NCI-H510A treated with DMSO at 0.1 percent for 48 hours (cell line): ENCODE measurements around the gene THSD8.

Experiments used
- DNase-seq: peaks from one replicate; lab custom pipeline; 2025; lab: John Stamatoyannopoulos, UW

The THSD8 gene

DNA sequence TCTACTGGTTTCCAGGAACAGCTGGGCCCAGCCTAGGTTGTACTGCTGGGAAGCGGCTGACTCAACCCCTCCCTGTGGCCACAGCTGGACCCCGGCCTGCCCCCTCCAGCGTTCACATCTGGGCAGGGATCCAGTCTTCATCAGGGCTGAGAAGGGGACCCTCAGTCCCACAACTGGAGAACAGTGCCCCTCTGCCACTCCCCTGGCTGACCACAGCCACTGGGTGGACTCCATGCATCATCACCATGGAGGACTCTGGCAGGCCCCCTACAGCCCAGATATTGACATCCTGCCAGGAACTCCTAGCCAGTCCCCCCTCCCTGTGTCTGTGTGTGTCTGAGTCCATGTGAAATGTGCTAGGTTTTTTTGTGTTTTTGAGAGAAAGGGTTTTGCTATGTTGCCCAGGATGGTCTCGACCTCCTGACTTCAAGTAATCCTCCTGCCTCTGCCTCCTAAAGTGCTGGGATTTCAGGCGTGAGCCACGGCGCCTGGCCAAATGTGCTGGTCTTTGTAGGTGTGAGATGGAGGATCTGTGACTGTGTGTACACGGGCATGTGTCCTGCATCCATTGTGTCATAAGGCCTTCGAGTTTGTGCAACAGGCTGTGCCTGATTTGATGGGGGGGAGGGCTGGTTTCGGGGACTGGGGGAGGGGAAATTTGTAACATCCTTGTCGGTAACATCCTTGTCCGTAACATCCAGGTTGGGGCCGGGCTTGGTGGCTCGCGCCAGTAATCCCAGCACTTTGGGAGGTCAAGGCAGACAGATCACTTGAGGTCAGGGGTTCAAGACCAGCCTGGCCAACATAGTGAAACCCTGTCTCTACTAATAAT is 22.5 kb upstream of the THSD8 start:
- DNase-seq = no peak

DNA sequence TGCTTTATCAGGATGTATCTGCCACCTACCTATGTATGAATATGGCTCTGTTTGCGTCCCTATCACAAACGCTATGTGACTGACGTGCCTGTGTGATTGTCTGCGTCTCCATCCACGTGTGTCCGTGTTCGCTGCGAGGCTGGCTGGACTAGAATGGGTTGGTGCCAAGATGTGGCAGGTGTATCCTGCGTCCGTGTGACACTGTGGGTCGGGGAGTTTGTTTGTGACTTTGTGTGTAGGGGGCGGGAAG is 19.8 kb upstream of the THSD8 start:
- no peak for DNase-seq

GRCh38 chr19:12782424-12783290 is 19.2 kb upstream of the THSD8 start:
- DNase-seq = peak; percentile 24

DNA sequence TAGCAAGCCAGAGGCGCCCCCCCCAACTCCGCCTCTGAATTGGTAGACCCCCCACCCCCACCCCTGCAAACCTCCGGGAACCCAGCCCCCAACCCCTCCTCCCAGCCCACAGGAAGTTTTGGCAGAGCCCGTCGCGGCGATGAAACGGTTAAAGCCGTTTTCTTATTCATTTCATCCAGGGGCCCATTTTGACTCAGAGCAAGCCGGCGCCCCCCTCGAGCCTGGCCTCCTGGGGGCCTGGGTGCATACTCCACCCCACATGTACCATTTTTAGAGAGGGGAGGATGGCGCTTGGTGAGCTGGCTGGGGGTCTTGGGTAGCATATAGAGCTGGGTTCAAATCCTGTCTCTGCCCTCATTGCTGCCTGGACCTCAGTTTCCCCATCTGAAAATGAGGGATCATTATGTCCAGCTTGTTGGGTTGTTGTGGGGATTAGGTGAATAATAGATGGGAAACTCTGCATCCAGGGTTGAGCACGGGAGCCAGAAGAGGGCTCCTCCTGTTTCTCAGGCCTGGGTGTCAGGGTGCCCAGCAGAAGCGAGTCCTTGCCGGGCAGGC is 18.5 kb upstream of the THSD8 start:
- DNase-seq = no peak

DNA sequence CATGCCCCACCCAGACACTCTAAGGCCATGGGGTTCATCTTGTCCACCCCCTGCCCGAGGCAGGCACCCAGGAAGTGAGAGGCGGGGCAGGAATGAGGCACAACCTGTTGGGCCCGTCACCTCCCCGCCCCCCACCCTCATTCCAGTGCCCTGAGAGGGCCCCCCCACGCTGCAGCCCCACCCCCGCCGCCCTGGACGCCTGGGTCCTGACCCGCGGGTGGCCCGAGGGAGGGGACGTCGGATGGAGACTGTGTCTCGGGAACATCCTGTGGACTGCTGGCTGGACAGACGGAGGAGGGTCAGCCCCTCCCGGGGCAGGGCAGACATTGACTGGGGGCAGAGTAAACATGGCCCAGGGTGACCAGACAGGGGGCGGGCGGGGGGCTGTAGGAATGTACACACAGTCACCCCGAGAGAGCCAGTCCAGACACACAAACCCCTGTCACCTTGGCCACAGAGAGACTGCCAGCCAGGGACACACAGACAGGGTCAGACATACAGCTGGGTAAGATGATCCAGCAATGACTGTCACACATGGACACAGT is 17.9 kb upstream of the THSD8 start:
- no peak for DNase-seq

DNA sequence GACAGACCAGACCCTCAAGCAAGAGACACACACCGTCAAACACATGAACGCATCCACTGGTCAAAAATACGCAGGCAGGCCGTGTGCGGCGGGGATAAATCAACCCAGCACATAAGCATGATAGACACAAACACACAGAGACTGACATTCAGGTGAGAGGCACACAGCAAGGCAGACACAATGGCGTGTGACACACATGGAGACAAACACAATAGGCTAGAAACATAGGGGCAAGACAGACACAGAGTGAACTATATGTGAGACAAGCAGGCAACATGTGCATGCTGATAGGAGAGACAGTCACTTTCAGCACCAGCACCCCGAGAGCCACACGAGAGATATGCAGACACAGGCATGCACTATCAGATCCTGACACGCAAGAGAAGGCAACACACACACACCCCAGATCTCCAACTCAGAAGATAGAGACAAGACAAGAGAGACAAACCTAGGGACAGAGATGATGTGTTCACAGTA is 17.4 kb upstream of the THSD8 start:
- DNase-seq = no peak

GRCh38 chr19:12784871-12785430 is 16.9 kb upstream of the THSD8 start:
- no peak for DNase-seq

GRCh38 chr19:12785431-12786031 is 16.3 kb upstream of the THSD8 start:
- DNase-seq = no peak

- no peak for DNase-seq
These were observed 15.6 kb upstream of the THSD8 start for GRCh38 chr19:12786141-12786870.

GRCh38 chr19:12786952-12787351 is 14.9 kb upstream of the THSD8 start:
- DNase-seq = no peak

- no peak for DNase-seq
These were observed 14.4 kb upstream of the THSD8 start for GRCh38 chr19:12787458-12787857.

DNA sequence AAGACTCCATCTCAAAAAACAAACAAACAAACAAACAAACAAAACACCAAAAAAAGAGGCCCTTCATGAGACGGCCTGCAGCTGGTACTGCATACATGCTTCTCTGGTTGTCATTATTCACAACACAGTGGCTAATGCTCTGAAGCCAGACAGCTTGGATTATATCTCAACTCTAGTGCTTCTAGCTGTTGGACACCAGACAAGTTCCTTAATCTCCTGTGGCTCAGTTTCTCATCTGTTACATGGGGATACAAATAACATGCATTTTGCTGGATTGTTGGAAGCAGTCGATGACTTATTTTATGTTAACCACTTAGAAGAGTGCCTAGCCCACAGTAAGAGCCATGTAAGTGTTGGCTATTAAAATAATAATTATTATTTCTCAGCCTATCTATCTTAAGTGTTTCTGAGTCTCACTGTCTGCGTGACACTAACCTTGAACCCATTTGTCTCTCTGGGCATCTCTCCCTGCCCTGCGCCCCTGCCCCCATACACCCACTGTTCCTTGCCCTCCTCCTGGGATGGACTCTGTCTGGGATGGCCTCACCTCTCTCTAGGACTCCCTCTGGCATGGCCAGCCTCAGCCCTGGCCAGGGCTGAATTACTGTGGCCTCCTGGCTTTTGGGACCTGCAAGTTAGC is 13.7 kb upstream of the THSD8 start:
- DNase-seq = no peak

DNA sequence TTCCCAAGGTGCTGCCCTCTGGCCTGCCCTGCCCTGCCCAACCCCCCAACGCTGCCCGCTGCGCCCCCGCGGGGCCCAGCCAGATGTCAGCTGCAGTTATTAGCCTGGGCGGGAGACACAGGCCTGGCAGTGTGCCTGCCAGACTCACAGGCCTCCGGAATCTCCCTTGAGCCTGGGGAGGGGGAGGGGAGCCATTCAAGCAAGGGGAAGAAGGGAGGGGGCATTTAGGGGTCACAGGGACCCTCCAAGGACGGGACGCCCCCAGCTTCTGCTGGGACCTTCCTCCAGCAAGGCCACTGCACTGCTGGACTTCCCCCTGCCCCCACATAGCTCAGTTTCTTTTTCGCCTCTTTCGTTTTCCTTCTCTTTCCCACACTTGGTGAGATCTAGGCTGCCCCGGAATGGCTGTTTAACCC is 13.2 kb upstream of the THSD8 start:
- DNase-seq = no peak

DNA sequence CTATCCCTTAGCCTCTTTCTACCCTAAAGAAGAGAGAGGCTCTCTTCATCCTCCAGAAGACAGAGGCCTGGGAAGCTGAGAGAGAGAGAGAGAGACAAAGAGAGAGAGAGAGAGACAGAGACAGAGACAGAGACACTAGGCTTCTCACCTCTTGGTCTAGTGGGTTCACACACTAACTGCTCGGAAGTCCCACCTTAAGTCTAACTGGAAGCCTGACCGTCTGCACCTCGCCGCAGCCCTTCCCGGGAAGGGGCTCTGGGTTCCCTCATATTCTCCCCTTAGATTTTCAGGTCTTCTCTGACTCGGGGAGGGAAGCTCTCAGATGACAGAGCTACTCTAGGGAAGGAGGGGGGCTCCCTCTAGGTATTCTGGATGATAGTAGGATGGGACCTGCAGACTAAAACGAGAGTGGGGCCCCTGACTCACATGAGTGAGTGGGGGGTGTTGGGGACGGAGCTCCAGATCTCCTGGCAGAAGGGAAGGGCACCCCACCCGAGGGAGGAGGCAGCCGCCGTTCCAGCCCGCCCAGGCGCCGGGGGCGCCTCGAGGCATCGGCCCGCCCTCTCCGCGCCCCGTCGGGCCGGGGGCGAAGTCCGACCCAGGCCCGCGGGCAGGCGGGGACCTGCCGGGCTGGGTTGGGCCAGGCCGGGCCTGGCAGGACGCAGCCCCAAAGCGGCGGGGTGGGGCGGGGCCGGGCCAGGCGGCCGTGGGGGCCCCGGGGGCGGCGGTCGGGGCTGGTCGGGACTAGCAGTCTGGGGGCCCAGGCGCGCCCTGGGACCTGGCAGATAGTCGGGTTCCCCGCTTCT is 12.6 kb upstream of the THSD8 start:
- no peak for DNase-seq

DNA sequence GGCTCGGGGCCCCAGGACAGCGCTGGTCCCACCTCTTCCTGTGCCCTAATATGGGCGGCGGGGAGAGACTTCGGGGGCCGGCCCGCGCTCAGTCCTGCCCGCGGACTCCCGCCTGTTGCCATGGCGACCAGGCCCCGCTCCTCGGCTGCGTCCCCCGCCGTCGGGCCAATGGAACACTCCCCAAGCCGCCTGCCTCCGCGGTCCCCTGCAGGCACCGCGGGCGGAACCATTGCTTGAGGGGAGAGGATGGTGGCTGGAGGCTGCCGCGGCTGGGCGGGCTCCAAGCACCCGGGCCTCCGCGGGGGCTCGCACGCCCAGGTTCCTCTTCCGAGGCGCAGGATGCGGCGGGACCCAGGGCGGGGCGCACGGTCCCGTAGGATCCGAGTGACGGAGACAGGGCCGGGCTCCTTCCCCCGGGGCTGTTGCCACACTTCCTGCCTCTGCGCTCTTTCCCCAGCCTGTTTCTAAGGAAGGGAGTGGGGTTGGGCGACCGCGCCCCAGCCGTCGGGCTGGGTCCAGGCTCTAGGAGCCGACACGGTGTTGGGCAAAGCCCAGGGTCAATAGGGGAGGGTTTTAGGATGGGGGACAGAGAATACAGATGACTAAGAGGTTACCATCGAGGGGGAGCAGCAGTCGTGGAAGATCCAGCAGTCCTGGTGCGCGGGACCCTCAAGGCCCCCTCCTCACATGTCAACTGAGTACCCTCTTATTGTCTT is 11.8 kb upstream of the THSD8 start:
- peak; percentile 93 for DNase-seq

- no peak for DNase-seq
These were observed 11.1 kb upstream of the THSD8 start for GRCh38 chr19:12790628-12791344.

DNA sequence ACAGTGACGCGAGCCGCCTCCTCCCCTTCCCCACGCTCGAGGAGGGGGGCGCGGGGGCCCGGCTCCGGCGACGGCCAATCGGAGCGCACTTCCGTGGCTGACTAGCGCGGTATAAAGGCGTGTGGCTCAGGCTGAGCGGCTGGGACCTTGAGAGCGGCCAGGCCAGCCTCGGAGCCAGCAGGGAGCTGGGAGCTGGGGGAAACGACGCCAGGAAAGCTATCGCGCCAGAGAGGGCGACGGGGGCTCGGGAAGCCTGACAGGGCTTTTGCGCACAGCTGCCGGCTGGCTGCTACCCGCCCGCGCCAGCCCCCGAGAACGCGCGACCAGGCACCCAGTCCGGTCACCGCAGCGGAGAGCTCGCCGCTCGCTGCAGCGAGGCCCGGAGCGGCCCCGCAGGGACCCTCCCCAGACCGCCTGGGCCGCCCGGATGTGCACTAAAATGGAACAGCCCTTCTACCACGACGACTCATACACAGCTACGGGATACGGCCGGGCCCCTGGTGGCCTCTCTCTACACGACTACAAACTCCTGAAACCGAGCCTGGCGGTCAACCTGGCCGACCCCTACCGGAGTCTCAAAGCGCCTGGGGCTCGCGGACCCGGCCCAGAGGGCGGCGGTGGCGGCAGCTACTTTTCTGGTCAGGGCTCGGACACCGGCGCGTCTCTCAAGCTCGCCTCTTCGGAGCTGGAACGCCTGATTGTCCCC is 10.4 kb upstream of the THSD8 start, which contains the start of gene JUNB:
TSS of gene JUNB (plus strand) at position 142 of the 706 bp plus-strand sequence. CDS start at position 428, 286 bp downstream.
- DNase-seq = peak; percentile 92
